DOHH2 (cell line): ENCODE data around the gene VAV2.

Source experiments
- EZH2phosphoT487 ChIP-seq: fragments of 200-600 bp; sonication (generic); IDR thresholded peaks from 2 replicates; pipeline ENCODE4 v1.6.1; 2017; ENCODE audit warnings: borderline replicate concordance, mild to moderate bottlenecking, antibody characterized with exemption, low read length, moderate library complexity, mixed read lengths
- TF ChIP-seq, protein P1 (sequence below): fragments of 200-600 bp; sonication (generic); IDR thresholded peaks from one replicate; pipeline ENCODE4 v1.5.1; 2014; ENCODE audit warnings: antibody characterized with exemption, mild to moderate bottlenecking, low read depth, low read length; ENCODE audit not compliant: poor library complexity, severe bottlenecking

DNA sequence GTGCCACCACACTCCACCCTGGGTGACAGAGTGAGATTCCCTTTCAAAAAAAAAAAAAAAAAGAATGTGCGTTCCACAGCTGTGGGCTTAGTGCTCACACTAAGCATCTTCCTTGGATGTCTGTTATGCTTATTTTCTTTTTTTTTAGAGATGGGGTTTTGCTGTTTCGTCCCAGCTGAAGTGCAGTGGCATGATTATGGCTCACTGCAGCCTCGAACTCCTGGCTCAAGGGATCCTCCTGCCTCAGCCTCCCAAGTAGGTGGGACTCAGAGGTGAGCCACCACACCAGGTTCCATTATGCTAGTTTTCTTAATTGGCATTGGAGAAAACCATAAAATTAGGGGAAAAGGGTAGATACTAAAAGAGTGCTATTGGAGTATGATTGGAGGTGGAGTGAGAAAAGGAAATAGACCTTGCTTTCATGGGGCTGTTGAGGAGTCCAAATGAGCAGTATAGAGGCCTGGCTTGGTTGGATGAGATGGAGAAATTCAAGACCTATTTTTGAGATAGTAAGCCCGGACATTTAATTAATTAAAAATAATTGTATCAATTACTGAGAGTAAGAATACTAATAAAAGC, 32.2 kb upstream of the VAV2 start:
- TF ChIP-seq, protein P1, sequence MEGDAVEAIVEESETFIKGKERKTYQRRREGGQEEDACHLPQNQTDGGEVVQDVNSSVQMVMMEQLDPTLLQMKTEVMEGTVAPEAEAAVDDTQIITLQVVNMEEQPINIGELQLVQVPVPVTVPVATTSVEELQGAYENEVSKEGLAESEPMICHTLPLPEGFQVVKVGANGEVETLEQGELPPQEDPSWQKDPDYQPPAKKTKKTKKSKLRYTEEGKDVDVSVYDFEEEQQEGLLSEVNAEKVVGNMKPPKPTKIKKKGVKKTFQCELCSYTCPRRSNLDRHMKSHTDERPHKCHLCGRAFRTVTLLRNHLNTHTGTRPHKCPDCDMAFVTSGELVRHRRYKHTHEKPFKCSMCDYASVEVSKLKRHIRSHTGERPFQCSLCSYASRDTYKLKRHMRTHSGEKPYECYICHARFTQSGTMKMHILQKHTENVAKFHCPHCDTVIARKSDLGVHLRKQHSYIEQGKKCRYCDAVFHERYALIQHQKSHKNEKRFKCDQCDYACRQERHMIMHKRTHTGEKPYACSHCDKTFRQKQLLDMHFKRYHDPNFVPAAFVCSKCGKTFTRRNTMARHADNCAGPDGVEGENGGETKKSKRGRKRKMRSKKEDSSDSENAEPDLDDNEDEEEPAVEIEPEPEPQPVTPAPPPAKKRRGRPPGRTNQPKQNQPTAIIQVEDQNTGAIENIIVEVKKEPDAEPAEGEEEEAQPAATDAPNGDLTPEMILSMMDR = no peak
- no peak for TF ChIP-seq EZH2phosphoT487
